Activated CD4-positive, alpha-beta memory T cell treated with anti-CD3 and anti-CD28 coated beads for 36 hours (primary cell): ENCODE data around the gene FMO1. TPM values are rescaled to one million over a fixed set of nuclear protein-coding genes. Genes with fewer than 3 reads are reported as not detected.

Experiments used
- total RNA-seq, 2 experiments: library from RNA; stranded (reverse); gene quantifications; one replicate each; pipeline ENCODE4 v1.2.3, GENCODE V29; 2021

The FMO1 gene
- total RNA-seq, 2 experiments from 2014 or later: not detected

Other genes starting within 250 kb of the FMO1 start
- gene FMO3, start 157.6 kb upstream of the FMO1 start, total RNA-seq: not detected
- gene FMO2, start 63.2 kb upstream of the FMO1 start, total RNA-seq: not detected
- 1 to 10 TPM; 1.4 to 1.9 TPM for gene FMO4, start 65.7 kb downstream of the FMO1 start, total RNA-seq
- 100 to 1,000 TPM; 191 to 205 TPM for gene PRRC2C, start 237.0 kb downstream of the FMO1 start, total RNA-seq